Nucleus accumbens (tissue), 56 donors: ENCODE results near the gene ARMS2.

Experiments used
- DNase-seq, 56 donors: peaks; one replicate each; lab custom pipeline; 2025; lab: John Stamatoyannopoulos, UW

ARMS2 gene, protein sequence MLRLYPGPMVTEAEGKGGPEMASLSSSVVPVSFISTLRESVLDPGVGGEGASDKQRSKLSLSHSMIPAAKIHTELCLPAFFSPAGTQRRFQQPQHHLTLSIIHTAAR

DNA sequence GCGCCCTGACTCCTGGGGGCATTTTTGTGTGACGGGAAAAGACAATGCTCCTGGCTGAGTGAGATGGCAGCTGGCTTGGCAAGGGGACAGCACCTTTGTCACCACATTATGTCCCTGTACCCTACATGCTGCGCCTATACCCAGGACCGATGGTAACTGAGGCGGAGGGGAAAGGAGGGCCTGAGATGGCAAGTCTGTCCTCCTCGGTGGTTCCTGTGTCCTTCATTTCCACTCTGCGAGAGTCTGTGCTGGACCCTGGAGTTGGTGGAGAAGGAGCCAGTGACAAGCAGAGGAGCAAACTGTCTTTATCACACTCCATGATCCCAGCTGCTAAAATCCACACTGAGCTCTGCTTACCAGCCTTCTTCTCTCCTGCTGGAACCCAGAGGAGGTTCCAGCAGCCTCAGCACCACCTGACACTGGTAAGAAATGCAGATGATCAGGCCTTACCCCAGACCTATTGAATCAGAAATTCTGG is at the start of gene ARMS2:
Gene ARMS2 (plus strand): TSS at position 51 of the 478 bp plus-strand sequence. CDS start 75 bp downstream, at position 126.
- DNase-seq: no peak

DNA sequence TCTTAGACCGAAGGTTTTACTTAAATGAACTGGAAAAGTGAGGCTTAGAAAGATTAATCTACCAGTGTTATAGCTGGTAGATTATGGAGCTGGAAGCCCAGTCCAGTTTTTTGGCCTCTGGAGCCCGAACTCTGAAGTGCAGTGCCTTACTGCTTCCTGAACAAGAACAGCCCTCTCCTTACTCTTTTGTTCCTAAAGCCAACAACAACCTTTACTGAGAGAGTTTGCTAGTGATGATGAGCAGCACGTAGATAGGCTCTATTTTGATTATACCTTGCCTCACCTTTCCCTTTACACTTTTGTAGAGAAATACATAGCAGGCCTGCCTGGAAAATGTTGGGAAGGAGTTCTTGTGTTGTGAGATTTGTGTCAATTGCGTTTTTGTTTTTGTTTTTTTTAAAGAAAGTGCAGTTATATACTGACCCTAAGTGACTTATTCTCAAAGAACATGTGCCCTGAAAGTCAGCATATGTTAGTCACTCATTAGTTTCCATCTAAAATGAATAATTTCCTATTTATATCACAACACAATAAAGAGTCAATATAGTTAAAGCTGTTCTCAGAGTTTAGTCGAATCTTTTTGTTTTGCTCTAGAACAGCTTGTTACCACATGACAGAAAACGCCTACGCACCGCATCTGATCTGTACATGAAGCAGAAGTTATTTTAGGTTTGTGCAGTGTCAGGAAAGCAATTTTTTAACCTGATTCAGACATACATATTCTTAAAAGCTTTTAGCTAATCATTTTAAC is 46.9 kb upstream of the ARMS2 start:
- peak in 25 of 56 donors; percentile 7 to 74 (median 29) for DNase-seq

DNA sequence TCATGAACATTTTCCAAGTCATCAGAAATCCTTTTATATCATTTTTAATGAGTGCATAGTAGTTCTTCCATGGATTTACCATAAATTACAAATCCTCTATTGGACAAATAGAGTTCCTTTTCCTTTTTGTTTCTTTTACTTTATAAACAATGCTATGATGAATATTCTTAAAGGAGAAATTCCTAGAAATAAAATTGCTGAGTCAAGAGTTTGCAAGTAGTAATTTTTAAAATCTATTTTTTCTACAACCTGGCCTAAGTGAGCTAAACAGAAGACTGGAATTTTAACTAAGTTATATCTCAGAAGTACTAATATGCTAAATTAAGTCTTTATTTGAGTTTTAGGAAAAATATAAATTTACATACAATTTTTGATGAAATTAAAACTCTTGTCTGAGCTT is 41.1 kb upstream of the ARMS2 start:
- no peak for DNase-seq

DNA sequence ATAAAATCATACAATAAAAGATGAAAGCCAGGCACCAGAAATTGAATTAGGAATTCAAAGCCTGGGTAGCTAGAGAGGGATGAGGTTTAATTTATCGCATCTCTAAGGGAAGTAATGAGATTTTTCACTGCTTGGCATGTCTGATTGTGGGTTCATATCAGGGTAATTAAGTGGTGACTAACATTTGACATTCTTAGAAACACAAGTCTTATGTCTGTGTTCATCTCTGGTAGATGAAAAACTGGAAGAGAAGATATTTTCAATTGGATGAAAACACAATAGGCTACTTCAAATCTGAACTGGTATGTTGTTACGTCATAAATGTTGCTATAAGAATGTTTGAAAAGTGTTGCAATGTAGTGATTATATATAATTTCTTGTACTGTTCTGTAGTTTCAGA is 36.8 kb upstream of the ARMS2 start:
- DNase-seq: no peak

DNA sequence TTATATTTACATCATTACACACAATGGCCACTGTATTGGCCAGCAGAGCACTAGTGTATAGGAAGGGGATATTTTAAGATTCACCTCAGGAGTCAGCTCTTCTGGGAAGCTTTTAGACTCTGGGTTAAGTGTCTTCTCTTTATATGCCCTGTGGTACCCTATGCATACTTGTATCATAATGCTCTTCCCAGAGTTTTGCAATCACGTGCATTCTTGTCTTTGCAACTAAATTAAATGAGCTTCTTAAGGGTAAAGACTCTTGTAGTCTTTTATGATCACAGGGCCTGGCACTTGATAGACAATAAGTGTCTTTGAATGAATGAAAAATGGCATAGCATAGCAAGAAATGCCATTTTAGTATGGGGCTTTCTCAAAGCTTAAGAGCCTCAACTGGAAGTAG is 35.4 kb upstream of the ARMS2 start:
- DNase-seq: no peak

DNA sequence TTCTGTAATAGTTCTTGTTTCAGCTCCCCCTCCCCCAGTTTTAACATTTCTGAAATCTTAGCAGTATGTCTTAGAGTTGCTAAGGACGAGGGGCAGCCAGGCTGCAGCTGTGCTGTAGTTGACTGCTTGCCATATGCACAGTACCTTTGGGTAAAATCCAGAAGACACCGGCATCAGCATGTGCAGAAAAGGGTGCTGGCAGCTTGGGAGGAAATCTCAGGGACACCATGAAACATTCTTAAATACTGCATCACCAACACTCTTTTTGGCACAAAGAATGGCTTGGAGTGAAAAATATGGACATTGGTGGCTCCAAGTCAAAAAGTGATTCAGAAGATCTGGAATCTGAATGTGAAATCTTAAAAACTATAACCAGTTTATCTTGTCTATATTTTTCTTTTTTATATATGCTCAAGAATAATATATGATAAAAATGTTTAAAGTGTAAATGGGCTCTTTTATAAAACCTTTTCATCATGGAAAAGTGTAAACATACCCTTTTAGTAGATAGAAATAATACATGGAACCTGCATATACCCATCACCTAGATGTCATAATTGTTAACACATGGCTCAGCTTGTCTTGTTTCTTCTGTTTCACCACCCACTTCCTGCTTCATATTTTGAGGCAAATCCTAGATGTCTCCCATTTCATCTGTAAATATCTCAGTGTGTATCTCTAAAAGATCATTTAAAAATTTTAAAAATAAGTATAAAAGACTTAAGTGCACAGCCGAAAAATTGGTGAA is 34.4 kb upstream of the ARMS2 start:
- DNase-seq: no peak

DNA sequence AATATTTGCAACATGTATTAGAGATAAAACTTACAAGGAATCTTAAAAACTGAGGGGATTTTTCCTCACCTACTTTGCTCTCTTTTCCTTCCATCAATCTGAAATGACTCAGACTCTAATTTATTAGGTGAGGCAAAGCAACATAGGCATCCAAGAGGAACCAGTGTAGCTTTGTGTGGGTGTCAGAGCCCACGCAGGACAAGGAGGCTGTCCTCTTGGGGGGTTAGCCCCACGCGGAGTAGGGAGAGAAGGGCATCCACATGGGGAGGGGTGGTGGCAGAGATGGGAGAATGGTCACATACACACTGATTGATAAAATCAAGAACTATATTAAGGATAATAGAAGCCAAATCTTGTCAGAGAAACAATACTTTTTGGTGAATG is 33.8 kb upstream of the ARMS2 start:
- DNase-seq: no peak

DNA sequence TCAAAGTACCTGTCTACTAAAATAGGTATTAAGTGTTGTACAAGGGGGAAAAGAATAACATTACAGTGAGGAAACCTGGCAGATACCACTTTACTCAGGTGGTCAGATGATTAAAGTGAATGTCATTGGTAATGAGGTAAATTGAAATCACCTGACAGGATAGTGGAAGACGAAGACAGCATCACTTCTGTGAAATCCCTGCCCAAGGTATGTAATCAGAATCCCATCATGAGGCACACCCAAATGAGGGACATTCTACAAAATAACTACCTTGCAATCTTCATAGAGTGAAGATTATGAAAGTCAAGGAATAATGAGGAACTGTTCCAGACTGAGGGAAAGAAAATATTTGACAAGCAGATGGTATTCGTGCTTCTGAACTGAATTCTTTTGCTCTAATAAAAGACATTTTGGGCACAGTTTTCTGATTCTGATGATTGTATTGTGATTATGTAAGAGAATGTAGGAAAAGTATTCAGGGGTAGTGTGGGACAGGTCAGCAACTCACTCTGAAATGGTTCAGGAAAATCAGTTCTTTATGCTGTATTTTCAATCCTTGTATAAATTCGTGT is 33.3 kb upstream of the ARMS2 start:
- DNase-seq: no peak

DNA sequence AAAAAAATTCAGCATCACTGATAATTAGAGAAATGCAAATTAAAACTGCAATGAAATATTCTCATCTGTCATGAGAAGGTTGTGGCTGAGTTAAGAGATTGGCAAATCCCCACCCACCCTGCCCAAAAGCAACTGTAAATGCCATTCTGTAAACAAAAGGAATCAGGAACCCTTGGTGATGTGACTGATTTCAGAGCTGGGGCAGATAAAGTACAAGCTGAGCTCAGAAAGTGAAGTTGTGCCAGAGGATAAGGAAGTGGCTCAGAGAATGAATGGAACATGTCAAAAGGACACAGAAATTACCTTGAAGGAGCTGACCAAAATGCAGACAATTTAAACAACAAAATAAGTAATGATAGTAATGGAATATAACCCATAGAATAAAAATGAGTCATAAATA is 32.7 kb upstream of the ARMS2 start:
- no peak for DNase-seq

DNA sequence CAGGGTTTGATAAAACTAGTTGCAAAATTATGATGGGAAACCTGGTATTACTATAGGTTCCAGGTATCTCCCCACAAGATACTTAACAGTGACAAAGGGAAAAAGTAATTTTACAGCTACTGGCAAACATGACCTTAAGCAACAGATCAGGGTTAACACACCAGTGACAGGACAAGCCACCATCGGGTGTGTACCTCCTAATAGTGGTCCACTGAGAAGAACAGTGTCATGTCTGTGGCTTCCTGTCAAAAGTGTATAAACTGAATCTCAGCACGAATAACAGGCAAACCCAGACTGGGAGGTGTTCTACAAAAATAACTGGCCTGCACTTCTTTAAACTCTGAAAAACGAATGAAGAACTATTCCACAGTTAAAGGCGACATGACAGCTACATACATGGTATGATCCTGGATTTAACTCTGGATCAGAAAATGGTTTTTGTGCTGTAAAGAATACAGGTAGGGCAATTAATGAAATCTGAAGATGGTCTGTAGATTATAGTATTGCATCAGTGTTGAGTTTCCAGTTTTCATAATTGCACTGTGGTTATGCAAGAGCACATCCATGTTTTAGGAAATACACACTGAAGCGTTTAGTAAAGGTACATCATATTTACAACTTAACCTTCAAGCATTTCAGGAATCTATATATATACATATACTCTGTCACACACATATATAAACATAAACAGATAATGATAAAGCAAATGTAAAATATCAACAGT is 32.0 kb upstream of the ARMS2 start:
- no peak for DNase-seq

DNA sequence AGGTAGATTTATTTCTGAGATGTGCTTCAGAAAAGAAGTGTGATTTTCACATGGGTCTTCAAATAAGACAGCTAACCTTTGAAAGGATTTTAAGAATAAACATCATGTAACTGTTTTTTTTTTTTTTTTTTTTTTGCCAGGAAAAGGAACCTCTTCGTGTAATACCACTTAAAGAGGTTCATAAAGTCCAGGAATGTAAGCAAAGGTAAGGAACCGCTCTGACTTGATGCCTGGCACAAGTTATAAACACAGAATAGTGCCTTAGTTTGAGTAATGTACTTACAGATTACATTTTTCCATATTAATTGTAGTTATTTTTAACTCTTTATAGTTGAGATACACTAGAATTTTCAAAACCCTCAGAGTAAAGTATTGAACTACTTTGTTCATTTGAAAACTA is 30.4 kb upstream of the ARMS2 start:
- DNase-seq: no peak

DNA sequence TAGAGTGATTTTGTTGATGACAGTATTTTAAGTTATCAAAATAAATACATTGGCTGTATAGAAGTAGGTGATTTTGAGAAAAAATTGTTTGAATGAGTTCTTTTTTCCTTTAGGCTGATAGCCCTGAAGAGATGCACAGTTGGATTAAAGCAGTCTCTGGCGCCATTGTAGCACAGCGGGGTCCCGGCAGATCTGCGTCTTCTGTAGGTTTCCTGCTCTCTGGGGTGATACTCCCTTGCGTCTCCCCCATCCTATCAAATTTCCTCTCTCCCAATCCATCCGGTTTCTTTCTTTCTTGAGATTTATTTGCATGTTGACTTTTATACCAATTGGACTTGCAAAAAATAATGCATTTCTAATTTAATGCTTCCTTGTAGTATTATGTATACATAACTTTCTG is 27.6 kb upstream of the ARMS2 start:
- DNase-seq: no peak

DNA sequence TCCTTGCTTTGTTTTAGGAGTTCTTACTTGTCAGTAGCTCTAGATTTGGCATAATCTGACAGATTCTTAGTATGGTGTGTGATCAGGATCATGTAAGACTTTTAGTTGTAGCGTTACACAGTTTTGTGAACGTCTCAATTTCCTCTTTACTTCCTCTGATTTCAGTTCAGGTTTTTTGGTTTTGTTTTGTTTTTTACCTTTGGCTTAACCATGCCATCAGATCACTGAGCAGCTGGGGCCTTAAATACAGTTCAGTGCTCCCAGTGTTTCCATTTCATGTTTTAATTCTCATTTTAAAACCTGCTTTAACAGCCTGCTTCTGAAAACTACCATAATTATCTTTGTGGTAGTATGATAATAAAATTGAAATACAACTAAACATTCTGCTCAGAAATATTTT is 27.2 kb upstream of the ARMS2 start:
- DNase-seq: no peak

DNA sequence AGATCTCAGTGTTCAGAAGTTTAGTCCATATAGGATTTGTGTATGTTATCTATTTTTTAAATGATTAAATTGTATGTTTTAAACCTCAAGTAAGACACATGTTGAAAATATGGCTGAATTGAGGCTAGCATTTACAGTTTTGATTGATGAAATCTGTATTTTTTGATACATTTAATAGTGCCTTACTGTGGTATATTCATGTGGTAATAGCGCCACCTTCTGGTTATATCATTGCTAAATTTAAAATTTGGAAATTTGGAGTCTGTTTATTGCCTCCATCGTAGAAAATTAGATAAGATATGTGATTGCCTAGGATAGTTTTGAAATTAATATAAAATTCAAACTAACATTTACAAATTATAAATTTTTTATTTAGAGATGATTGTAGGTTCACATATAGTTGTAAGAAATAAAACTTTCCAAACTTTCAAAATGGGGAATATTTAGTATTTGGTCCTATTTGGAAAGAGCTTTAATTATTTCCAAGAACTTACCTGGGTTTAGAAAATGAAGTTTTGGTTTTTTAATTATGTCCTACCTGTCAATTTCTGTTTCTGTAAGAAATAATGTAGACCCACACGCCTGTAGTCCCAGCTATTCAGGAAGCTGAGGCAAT is 19.1 kb upstream of the ARMS2 start:
- no peak for DNase-seq

DNA sequence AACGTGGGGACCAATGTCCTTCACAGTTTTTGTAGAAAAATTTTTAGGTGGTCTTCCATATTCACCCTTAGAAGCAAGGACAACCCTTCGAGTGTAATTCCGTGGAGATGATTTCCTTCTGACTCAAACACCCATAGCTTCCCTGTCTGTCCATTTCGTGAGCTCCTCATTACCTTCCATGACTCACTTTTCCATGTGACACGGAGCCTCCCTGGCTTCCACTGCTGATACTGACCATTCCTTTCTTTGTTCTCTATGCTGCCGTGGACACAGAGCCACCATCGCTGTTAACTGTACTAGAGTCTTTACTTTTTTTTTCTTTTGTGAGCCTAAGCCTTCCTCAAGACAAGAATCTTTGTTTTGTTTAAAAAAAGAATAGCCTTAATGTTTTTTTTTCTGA is 12.5 kb upstream of the ARMS2 start:
- DNase-seq: peak in 2 of 56 donors; percentile 16 to 51

DNA sequence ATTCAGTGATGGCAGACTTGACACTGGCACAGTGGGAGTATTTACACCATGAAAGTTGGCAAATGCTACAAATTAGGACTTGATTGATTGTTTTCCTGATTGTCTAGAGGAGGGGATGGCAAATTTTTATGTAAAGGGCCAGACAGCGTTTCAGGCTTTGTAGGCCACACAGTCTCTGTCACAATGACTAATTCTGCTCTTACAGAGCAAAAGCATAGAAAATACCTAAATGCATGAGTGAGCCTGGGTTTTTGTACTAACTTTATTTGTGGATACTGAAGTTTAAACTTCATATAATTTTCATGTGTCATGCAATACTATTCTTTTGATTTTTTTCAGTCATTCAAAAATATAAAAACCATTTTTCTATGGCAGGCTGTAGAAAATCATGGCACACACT is 9.0 kb upstream of the ARMS2 start:
- no peak for DNase-seq

DNA sequence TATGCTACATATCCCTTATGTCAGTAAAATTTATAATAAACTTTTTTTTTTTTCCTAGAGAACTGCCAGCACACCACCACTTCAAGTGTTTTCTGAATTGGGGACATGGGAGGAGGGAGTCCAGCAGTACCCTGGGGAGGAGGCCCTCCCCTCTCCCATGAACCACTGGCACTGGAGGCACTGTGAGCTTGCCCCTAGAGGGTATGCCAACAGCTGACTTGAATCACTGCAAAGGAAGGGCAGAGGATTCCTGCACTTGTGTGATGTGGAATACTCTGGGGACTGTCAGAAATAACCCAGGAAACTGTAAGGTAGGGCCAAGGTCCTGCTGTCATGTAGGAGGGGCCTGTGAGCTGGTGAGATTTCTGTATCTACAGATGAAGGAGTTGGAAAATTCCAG is 8.5 kb upstream of the ARMS2 start:
- DNase-seq: no peak

DNA sequence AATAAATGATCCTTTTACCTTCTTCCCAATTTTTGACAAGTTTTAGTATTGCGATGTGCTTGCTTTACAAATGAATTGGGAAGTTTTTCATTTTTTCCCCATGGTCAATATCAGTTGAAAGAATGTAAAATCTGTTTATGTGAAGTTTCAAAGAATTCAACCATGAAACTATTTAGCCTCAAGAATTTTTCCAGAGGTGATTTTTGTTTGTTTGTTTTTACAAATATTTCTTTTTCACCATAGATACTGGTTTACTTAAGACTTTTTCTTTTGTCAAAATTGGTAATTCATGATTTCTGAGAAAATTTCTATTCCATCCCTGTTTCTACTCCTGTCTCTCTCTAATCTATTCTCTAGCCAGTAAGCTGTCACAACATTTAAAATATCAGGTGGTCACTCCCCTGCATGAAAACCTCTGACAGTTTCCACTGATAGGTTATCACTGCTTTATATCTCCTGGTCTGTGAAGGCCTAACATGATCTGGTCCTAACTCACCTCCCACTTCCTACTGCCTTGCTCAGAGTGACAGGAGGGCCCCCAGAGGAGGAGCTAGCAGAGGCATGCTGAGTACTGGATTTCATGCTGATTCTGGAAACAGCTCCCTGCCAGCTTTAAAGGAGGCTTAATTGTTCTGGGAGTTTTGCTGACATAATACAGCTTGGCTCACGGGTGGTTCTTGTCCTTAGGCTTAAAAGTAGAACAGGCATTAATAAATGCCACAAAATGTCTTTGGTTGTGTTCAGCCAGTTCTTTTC is 7.6 kb upstream of the ARMS2 start:
- DNase-seq: no peak

DNA sequence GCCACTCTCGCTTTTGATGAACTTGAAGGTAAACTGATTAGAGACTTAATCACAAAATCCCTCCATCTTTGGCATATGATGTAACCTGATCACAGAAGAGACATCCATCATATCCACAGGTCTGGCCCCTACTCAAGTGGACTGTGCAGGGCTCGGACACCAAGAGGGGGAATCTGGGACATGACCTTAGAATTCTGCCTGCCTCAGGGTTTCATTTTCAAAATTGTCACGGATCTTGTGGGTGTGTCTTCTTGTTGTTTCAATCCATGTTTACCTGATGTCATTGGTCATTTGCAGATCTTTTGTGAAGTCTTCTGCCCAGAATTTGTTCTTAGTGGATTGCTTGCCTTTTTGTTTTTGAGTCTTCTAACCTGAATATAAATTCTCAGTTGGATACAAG is 5.9 kb upstream of the ARMS2 start:
- no peak for DNase-seq

DNA sequence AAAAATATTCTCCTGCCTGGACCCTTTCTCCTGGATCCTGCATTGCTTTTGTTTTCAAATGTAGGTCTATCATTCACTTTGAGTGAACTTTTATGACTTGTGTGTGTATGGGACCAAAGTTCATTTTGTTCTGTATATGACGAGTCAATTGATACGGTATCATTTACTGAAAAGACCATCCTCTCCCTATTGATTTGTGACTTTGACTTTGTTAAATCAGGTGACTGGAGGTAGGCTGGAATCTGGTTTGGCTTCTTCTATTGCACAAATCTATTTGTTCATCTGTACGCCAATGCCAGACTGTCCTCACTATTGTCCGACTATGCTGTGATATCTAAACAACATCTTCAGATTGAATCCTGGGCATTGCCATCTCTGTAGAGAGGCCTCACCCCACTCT is 5.3 kb upstream of the ARMS2 start:
- DNase-seq: no peak
